HG03095 (cell line): Measurements from ENCODE around the gene DOK4.

ENCODE experiments used
- ATAC-seq: cut with Tn5 transposase; IDR thresholded peaks from one replicate; pipeline ENCODE4 v1.9.1; 2021; ENCODE audit warnings: moderate library complexity; ENCODE audit not compliant: unreplicated experiment

Gene DOK4

GRCh38 chr16:57478396-57479204 is 7.7 kb downstream of the DOK4 start:
- no peak for ATAC-seq

GRCh38 chr16:57477531-57478202 is 8.6 kb downstream of the DOK4 start:
- no peak for ATAC-seq

GRCh38 chr16:57476546-57477410 is 9.5 kb downstream of the DOK4 start:
- no peak for ATAC-seq

GRCh38 chr16:57475711-57476339 is 10.5 kb downstream of the DOK4 start:
- peak; percentile 93 for ATAC-seq

- ATAC-seq = no peak
These were observed 11.3 kb downstream of the DOK4 start for GRCh38 chr16:57474671-57475661.

- no peak for ATAC-seq
These were observed 12.4 kb downstream of the DOK4 start for GRCh38 chr16:57473906-57474305.

GRCh38 chr16:57473176-57473840 is 13.0 kb downstream of the DOK4 start:
- no peak for ATAC-seq

- no peak for ATAC-seq
These were observed 13.6 kb downstream of the DOK4 start for GRCh38 chr16:57472665-57473060.

- ATAC-seq = no peak
These were observed 14.2 kb downstream of the DOK4 start for GRCh38 chr16:57471852-57472664.

- ATAC-seq = no peak
These were observed 15.1 kb downstream of the DOK4 start for GRCh38 chr16:57471209-57471608.

- ATAC-seq = no peak
These were observed 15.6 kb downstream of the DOK4 start for GRCh38 chr16:57470711-57471110.

GRCh38 chr16:57469917-57470470 is 16.3 kb downstream of the DOK4 start:
- ATAC-seq = no peak

- no peak for ATAC-seq
These were observed 17.2 kb downstream of the DOK4 start for GRCh38 chr16:57469046-57469445.

GRCh38 chr16:57468346-57468745 is 17.9 kb downstream of the DOK4 start:
- ATAC-seq = no peak

- no peak for ATAC-seq
These were observed 21.8 kb downstream of the DOK4 start for GRCh38 chr16:57464523-57464922.

GRCh38 chr16:57462978-57463362 is 23.3 kb downstream of the DOK4 start:
- no peak for ATAC-seq

- ATAC-seq = peak; percentile 90
These were observed 23.9 kb downstream of the DOK4 start, which contains the start of gene POLR2C for GRCh38 chr16:57462209-57462977. POLR2C (plus strand) TSS chr16:57462679; CDS start chr16:57462725, 46 bp downstream.
